HG02759 (cell line): ENCODE data around the gene CELA2B.
"Not testable (repeated sequence)": the region's sequence is repeated elsewhere in the genome, so short reads cannot be mapped to it uniquely, and the experiment has no call there.

Source experiments
- ATAC-seq: cut with Tn5 transposase; IDR thresholded peaks from one replicate; pipeline ENCODE4 v1.9.1; 2021; ENCODE audit warnings: mild to moderate bottlenecking, moderate library complexity; ENCODE audit not compliant: unreplicated experiment

Gene CELA2B

GRCh38 chr1:15465674-15466073 is 10.2 kb upstream of the CELA2B start:
- ATAC-seq: no peak

- not testable (repeated sequence) for ATAC-seq
These were observed 8.8 kb upstream of the CELA2B start for GRCh38 chr1:15466955-15467625.

DNA sequence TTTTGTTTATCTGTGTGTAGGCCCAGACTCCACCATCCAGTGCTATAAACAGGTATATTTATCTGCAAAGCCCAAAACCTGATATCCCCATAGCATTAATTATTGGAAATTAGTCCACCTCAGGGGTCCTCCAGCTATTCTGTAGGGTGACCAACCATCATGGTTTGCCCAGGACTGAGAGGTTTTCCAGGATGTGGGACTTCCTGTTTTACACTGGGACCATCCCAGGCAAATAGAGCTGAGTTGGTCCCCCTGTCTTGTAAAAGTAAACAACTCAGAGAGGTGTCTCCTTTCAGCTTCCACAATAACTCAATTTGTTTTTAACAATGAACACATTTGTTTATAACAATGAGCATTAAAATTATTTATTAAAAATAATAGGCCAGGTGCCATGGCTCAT is 7.8 kb upstream of the CELA2B start:
- ATAC-seq: no peak

DNA sequence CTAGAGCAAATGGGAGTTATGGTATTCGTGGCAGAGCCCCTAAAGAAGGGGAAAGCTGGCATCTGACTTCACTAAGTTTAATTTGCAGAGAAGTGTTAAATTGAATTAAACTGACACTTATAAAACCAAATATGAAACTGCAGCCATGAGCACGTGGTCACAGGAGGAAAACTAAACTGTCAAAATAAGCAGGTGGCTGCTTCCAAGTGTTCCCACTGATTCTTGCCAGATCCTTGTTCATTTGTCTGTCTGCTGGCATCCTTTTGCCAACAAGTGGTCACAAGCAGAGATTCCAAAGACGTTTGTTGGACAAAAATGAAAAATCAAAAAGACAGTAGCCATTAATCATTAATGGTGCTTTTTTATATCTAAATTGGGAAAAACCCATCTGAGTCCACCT is 6.5 kb upstream of the CELA2B start:
- no peak for ATAC-seq

GRCh38 chr1:15469821-15470448 is 6.0 kb upstream of the CELA2B start:
- ATAC-seq: not testable (repeated sequence)

GRCh38 chr1:15471067-15471466 is 4.8 kb upstream of the CELA2B start:
- ATAC-seq: not testable (repeated sequence)

DNA sequence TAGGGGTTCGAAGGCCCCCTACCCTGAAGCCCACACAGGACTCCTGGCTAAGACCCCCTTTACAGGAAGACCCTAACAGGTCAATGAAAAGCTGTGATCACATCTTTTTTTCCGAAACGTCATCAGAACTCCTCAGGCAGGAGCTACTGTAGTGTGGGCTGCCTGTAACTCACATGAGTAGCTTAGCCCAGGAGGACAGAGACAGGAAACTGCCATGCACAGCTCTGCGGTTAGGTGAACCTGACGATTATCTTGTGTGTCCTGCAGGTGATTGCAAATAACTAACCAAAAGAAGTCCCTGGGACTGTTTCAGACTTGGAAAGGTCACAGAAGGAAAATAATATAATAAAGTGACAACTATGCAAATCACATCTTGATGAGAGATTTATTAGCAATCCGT is 4.2 kb upstream of the CELA2B start:
- not testable (repeated sequence) for ATAC-seq

GRCh38 chr1:15472587-15472986 is 3.3 kb upstream of the CELA2B start:
- no peak for ATAC-seq

GRCh38 chr1:15476927-15477326 is 1.0 kb downstream of the CELA2B start:
- ATAC-seq: no peak

- ATAC-seq: no peak
These were observed 1.8 kb downstream of the CELA2B start for GRCh38 chr1:15477646-15478212.

GRCh38 chr1:15479654-15480347 is 3.9 kb downstream of the CELA2B start:
- no peak for ATAC-seq

DNA sequence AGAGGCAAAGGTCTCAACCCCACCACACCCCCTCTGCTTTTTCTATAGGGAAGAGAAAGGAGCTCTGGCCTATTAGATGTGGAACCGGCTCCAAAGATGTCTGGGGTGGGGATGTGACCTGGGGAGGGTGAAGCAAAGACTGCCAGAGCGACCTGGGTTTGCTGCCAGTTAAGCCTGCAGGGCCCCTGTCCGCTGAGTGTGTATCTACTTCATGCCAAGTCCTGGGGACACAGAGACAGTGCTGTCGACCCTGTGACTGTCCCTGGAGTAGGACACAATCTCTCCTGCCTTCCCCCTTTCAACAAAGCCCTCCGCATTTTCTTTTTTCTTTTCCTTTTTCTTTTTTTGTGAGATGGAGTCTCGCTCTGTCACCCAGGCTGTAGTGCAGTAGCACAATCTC is 6.6 kb downstream of the CELA2B start:
- not testable (repeated sequence) for ATAC-seq

DNA sequence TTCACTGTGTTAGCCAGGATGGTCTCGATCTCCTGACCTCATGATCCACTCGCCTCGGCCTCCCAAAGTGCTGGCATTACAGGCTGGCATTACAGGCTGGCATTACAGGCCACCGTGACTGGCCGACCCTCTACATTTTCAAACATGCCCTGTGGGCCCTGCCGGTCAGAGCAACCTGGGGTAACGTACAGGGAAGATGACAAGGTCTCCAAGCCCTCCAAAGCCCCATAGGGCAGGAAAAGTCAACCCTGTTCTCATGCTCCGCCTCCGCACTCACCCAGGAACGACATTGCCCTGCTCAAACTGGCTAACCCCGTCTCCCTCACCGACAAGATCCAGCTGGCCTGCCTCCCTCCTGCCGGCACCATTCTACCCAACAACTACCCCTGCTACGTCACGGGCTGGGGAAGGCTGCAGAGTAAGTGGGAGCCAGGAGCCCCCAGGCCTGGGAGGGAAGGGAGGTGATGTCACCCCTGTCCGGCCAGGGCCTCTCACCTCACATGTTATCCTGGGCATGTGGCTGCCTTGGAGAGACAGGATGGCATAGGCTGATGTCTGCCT is 7.2 kb downstream of the CELA2B start:
- ATAC-seq: not testable (repeated sequence)

GRCh38 chr1:15483971-15484370 is 8.1 kb downstream of the CELA2B start:
- ATAC-seq: no peak

- not testable (repeated sequence) for ATAC-seq
These were observed 8.5 kb downstream of the CELA2B start for GRCh38 chr1:15484443-15484842.

GRCh38 chr1:15485636-15486035 is 9.7 kb downstream of the CELA2B start:
- ATAC-seq: no peak

DNA sequence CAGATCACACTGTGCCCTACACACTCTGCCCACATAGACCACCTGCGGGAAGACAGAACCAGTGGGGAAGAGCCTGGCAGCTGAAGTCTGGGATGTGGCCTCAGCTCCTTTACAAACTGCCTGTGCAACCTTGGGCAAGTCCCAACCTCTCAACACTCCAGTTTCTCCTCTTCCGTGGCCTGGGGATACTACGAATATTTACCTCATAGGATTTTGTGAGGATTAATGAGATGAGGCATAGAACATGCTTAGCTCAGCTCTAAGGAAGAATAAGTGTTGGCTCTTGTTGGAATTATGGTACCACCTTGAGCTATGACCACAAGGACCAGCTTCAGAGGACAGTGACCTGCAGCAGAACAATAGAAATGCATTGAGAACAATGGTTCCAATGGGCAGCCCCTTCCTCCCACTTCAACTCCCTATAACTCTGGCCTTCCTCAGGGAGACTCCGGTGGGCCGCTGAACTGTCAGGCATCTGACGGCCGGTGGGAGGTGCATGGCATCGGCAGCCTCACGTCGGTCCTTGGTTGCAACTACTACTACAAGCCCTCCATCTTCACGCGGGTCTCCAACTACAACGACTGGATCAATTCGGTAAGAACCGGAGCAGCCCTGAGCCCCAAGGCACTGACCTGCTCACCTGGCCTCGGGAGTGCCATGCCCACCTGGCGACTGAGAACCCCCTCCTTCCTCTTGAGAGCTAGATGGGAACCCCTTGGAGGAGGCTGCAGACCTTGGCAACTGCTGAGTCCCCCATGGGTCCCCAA is 11.1 kb downstream of the CELA2B start:
- ATAC-seq: not testable (repeated sequence)

GRCh38 chr1:15488371-15488770 is 12.5 kb downstream of the CELA2B start:
- ATAC-seq: no peak

- ATAC-seq: no peak
These were observed 13.3 kb downstream of the CELA2B start for GRCh38 chr1:15489052-15489736.

GRCh38 chr1:15491010-15491409 is 15.1 kb downstream of the CELA2B start:
- not testable (repeated sequence) for ATAC-seq
